Vagina (tissue), 2 donors: ENCODE data around the gene LAX1. TPM values are rescaled to one million over a fixed set of nuclear protein-coding genes. Genes with fewer than 3 reads are reported as not detected.
"Not testable (repeated sequence)": the region's sequence is repeated elsewhere in the genome, so short reads cannot be mapped to it uniquely, and the experiment has no call there.

Experiments used
- DNase-seq, 2 donors: peaks; one replicate each; pipeline ENCODE4 v3.0.0-alpha.2; 2017; ENCODE audit errors: extremely low spot score in 2 of 2
- H3K27ac ChIP-seq: fragments of 200-600 bp; sonication (generic); one replicate; pipeline ENCODE4 v1.5.1; 2019
- H3K27me3 ChIP-seq: fragments of 200-600 bp; sonication (generic); one replicate; pipeline ENCODE4 v1.5.1; 2019
- H3K36me3 ChIP-seq, 2 donors: fragments of 200-600 bp; sonication (generic); one replicate each; pipeline ENCODE4 v1.5.1; 2017 to 2019
- H3K4me1 ChIP-seq: fragments of 200-600 bp; sonication (generic); one replicate; pipeline ENCODE4 v1.5.1; 2019
- H3K4me3 ChIP-seq, 2 donors: fragments of 200-600 bp; sonication (generic); 1 replicate in 1 of 2; 2 replicates in 1 of 2; pipeline ENCODE4 v1.5.1; 2016 to 2019
- H3K9me3 ChIP-seq: fragments of 200-600 bp; sonication (generic); one replicate; pipeline ENCODE4 v1.5.1; 2019
- CTCF ChIP-seq, 3 experiments: fragments of 450-650 bp in 2 of 3; fragments of 200-600 bp in 1 of 3; sonication (generic) in 1 of 3; IDR thresholded peaks; one replicate each; pipeline ENCODE4 v1.5.1; 2017 to 2019; ENCODE audit warnings: antibody characterized with exemption in 3 of 3, mild to moderate bottlenecking in 2 of 3, moderate library complexity in 2 of 3
- POLR2A ChIP-seq, 2 donors: fragments of 450-650 bp; IDR thresholded peaks; one replicate each; pipeline ENCODE4 v1.6.1; 2017; ENCODE audit warnings: antibody characterized with exemption in 2 of 2, mild to moderate bottlenecking in 2 of 2, moderate library complexity in 2 of 2
- POLR2AphosphoS5 ChIP-seq, 2 donors: sonication (generic); formaldehyde crosslinking; IDR thresholded peaks; one replicate each; pipeline ENCODE4 v1.9.0; 2017; ENCODE audit warnings: antibody characterized with exemption in 2 of 2, mild to moderate bottlenecking in 2 of 2, low read depth in 1 of 2; ENCODE audit not compliant: insufficient read depth in 1 of 2
- intact Hi-C: fragments of 100-400 bp; cut with DNase I; formaldehyde crosslinking; loops from one replicate; pipeline ENCODE4 v1.15.1; 2023
- total RNA-seq: library from RNA; depleted of rRNA; stranded (reverse); fragments of >200 nt; gene quantifications from one replicate; pipeline ENCODE4 v1.2.3, GENCODE V29; 2016

LAX1 gene
- total RNA-seq, 1 donor from 2014 or later, result 0.49 TPM

DNA sequence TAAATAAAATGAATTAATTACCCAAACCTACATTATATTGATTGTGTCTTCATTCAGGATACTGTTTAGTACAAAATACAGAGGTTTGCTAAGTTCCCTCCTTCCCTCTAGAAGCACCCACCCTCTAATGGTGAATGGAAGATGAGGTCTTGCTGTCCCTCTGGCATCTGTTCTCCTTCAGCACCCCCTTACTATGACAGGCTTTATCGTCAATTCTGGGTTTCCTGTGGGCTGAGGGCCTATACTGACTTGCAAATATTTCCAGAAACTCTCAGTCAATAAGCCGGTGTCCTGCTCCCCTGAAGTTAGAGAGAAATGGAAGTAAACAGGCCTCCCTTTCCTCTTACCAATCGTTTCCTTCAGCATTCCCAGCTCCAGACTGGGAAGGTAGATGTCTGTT, 13.2 kb downstream of the LAX1 start:
- no peak overlapping the region for H3K27ac ChIP-seq
- no peaks in the 10 kb centered on the region for H3K36me3 ChIP-seq
- no peak for TF ChIP-seq CTCF (IDR thresholded peaks at IDR 0.05)
- no peak for TF ChIP-seq POLR2AphosphoS5 (IDR thresholded peaks at IDR 0.05; ENCODE audit: insufficient read depth in 1 of 2, low read depth in 1 of 2)
- no peak for TF ChIP-seq POLR2A (IDR thresholded peaks at IDR 0.05)
- no peak overlapping the region for H3K4me3 ChIP-seq
- no peak for DNase-seq
- intact Hi-C loops, result no loop called here
- no peaks in the 10 kb centered on the region for H3K4me1 ChIP-seq
- H3K27me3 ChIP-seq, result no peaks in the 10 kb centered on the region
- no peaks in the 10 kb centered on the region for H3K9me3 ChIP-seq

- TF ChIP-seq POLR2A (IDR thresholded peaks at IDR 0.05) (no peak), CTCF (IDR thresholded peaks at IDR 0.05) (no peak), POLR2AphosphoS5 (IDR thresholded peaks at IDR 0.05; ENCODE audit: insufficient read depth in 1 of 2, low read depth in 1 of 2) (no peak)
- no peaks in the 10 kb centered on the region for H3K36me3 ChIP-seq
- intact Hi-C loops, result no loop called here
- no peaks in the 10 kb centered on the region for H3K27me3 ChIP-seq
- H3K27ac ChIP-seq, result no peak overlapping the region
- no peak for DNase-seq
- no peaks in the 10 kb centered on the region for H3K4me1 ChIP-seq
- H3K4me3 ChIP-seq, result no peak overlapping the region
- H3K9me3 ChIP-seq, result no peaks in the 10 kb centered on the region
Measured at GRCh38 chr1:203778789-203779188, 13.8 kb downstream of the LAX1 start.

- Histone ChIP-seq H3K9me3 (no peaks in the 10 kb centered on the region), H3K36me3 (no peaks in the 10 kb centered on the region), H3K27me3 (no peaks in the 10 kb centered on the region), H3K27ac (no peak overlapping the region), H3K4me3 (no peak overlapping the region), H3K4me1 (no peaks in the 10 kb centered on the region)
- no peak for DNase-seq
- no peak for TF ChIP-seq CTCF (IDR thresholded peaks at IDR 0.05)
- no peak for TF ChIP-seq POLR2A (IDR thresholded peaks at IDR 0.05)
- TF ChIP-seq POLR2AphosphoS5 (IDR thresholded peaks at IDR 0.05; ENCODE audit: insufficient read depth in 1 of 2, low read depth in 1 of 2), result no peak
- intact Hi-C loops, result no loop called here
Measured at GRCh38 chr1:203781962-203782361, 17.0 kb downstream of the LAX1 start.

DNA sequence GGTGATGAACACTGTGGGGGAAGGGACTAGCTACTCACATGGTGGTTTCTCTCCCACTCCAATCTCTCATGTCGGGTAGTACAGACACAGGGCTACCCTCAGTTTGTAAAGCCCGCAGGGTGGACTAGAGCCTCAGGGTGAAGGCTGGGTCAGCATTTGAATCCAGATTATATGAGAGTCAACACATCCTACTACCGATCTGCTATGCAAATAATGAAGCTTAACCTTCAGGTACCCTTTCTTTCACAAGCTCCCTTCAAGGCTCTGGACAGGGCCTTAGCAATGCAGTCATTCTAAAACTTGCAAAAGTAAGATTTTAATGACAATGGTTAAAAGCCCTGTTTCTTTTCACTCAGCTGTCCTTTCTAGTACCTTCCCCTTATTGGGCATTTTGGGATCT, 25.0 kb downstream of the LAX1 start:
- Histone ChIP-seq H3K27me3 (no peaks in the 10 kb centered on the region), H3K4me1 (peaks cover 4% of the 10 kb centered on the region), H3K4me3 (no peak overlapping the region), H3K9me3 (no peaks in the 10 kb centered on the region), H3K27ac (no peak overlapping the region), H3K36me3 (no peaks in the 10 kb centered on the region)
- DNase-seq, result no peak
- TF ChIP-seq CTCF (IDR thresholded peaks at IDR 0.05), result no peak
- TF ChIP-seq POLR2AphosphoS5 (IDR thresholded peaks at IDR 0.05; ENCODE audit: insufficient read depth in 1 of 2, low read depth in 1 of 2), result no peak
- no peak for TF ChIP-seq POLR2A (IDR thresholded peaks at IDR 0.05)
- intact Hi-C loops, result no loop called here

DNA sequence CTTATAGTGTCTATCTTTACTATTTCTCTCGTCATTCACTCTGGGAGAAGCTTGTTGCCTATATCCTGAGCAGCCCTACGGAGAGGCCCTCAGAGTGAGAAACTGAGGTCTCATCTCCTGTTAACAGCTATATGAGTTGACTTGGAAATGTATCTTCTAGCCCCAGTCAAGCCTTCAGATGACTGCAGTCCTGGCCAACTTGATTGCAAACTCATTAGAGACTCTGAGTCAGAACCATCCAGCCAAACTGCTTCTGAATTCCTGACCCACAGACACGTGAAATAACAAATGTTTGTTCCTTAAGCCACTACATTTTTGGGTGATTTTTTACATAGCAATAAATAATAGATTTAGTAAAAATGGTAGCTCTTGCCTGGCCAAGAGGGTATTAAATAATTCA, 26.5 kb downstream of the LAX1 start:
- Histone ChIP-seq H3K9me3 (no peaks in the 10 kb centered on the region), H3K27ac (no peak overlapping the region), H3K4me1 (peaks cover 6% of the 10 kb centered on the region), H3K36me3 (no peaks in the 10 kb centered on the region), H3K27me3 (no peaks in the 10 kb centered on the region), H3K4me3 (no peak overlapping the region)
- intact Hi-C loops, result no loop called here
- no peak for TF ChIP-seq POLR2AphosphoS5 (IDR thresholded peaks at IDR 0.05; ENCODE audit: insufficient read depth in 1 of 2, low read depth in 1 of 2)
- no peak for TF ChIP-seq POLR2A (IDR thresholded peaks at IDR 0.05)
- no peak for DNase-seq

GRCh38 chr1:203792486-203792885, 27.5 kb downstream of the LAX1 start:
- Histone ChIP-seq H3K27ac (no peak overlapping the region), H3K4me3 (no peak overlapping the region), H3K27me3 (no peaks in the 10 kb centered on the region), H3K4me1 (peaks cover 16% of the 10 kb centered on the region), H3K9me3 (no peaks in the 10 kb centered on the region), H3K36me3 (no peaks in the 10 kb centered on the region)
- DNase-seq, result no peak
- intact Hi-C loops, result no loop called here
- TF ChIP-seq CTCF (IDR thresholded peaks at IDR 0.05) (no peak), POLR2AphosphoS5 (IDR thresholded peaks at IDR 0.05; ENCODE audit: insufficient read depth in 1 of 2, low read depth in 1 of 2) (no peak), POLR2A (IDR thresholded peaks at IDR 0.05) (no peak)

DNA sequence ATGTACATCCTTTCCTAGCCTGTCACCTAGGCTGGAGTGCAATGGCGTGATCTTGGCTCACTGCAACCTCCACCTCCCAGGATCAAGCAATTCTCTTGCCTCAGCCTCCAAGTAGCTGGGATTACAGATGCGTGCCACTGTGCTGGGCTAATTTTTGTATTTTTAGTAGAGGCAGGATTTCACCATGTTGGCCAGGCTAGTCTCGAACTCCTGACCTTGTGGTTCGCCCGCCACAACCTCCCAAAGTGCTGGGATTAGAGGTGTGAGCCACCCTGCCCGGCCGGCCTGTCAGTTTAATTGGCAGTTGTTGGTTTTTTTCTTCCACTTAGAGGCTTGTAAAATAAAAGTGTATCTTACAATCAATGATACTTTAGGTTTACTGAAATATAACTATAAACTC, 28.6 kb downstream of the LAX1 start:
- H3K4me3 ChIP-seq, H3K36me3 ChIP-seq, intact Hi-C loops, DNase-seq, H3K27ac ChIP-seq, H3K27me3 ChIP-seq, H3K9me3 ChIP-seq: not testable (repeated sequence)
- H3K4me1 ChIP-seq, result peaks cover 27% of the 10 kb centered on the region
